Right ventricle myocardium superior (tissue), 1 donor: ENCODE results near the gene FBXO44. TPM values are rescaled to one million over a fixed set of nuclear protein-coding genes. Genes with fewer than 3 reads are reported as not detected.

ENCODE experiments used
- ATAC-seq: fragments of 200-7000 bp; cut with Tn5 transposase; one replicate; pipeline ENCODE4 v1.9.1; 2020; ENCODE audit warnings: mild to moderate bottlenecking; ENCODE audit not compliant: poor library complexity
- DNase-seq: peaks from one replicate; pipeline ENCODE4 v3.0.0-alpha.2; 2020
- intact Hi-C: fragments of 100-400 bp; cut with DNase I; formaldehyde crosslinking; loops from one replicate; pipeline ENCODE4 v1.11.2; 2022
- total RNA-seq: library from RNA; stranded (reverse); fragmentation: NEBNext Ultra II Directional; extraction: Animal tissue kit (Norgen Biotek cat#: 25700); gene quantifications from one replicate; pipeline ENCODE4 v1.2.1, GENCODE V29; 2021
- donor health status: DM: no; HTN: yes; CAD: no; lungs with severe emphysema.

Gene FBXO44
- total RNA-seq, 1 donor from 2014 or later: 15.6 TPM

- intact Hi-C loops: loop anchor here (5.0 kb wide), 1 partner anchor 66 kb away; no protein-coding TSS in a partner anchor
- DNase-seq (no peak), ATAC-seq (no peak)
Measured at GRCh38 chr1:11651017-11651416, 3.7 kb upstream of the FBXO44 start.

GRCh38 chr1:11652203-11652780, 2.4 kb upstream of the FBXO44 start:
- intact Hi-C loops: loop anchor here (5.0 kb wide), 1 partner anchor 65 kb away; no protein-coding TSS in a partner anchor
- ATAC-seq: no peak
- DNase-seq: no peak

GRCh38 chr1:11653101-11653860, 1.4 kb upstream of the FBXO44 start:
- no peak for DNase-seq
- ATAC-seq: no peak
- intact Hi-C loops: loop anchor here (5.0 kb wide), 1 partner anchor 64 kb away; no protein-coding TSS in a partner anchor

DNA sequence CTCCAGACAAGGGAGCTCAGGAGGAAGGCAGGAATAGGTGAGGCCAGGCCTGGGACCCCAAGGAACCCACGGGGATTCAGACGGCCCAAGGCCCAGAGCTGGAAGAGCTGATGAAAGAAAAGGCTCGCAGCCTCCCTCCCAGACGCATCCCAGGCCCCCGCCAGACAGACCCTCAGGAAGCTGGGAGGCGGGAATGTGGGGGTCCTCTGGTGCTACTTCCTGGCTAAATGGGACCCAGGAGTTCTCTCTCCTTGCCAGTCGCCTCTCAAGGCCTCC, 878 bp upstream of the FBXO44 start:
- ATAC-seq (no peak), DNase-seq (peak; percentile 39)
- intact Hi-C loops: loop anchor here (5.0 kb wide), 1 partner anchor 64 kb away; no protein-coding TSS in a partner anchor

- DNase-seq: no peak
- ATAC-seq: peak; percentile 7
- intact Hi-C loops: loop anchor here (5.0 kb wide), 1 partner anchor 62 kb away; no protein-coding TSS in a partner anchor
Measured at GRCh38 chr1:11654939-11655808, 497 bp downstream of the FBXO44 start.

DNA sequence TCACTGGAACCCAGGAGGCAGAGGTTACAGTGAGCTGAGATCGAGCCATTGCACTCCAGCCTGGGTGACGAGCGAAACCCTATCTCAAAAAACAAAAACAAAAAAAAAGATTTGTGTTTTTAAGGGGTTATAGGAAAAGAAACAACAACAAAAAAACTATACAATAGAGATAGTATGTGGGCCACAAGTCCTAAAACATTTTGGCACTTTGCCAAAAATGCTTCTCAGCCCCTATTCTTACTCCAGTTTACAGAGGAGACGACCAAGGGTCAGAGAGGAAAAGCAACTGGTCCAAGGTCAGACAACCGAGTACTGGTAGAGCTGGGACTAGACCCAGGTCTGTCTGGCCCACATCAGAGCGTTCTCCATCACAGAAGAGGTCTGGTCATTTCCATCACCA, 3.0 kb downstream of the FBXO44 start:
- no peak for ATAC-seq
- intact Hi-C loops: no loop called here
- DNase-seq: no peak

DNA sequence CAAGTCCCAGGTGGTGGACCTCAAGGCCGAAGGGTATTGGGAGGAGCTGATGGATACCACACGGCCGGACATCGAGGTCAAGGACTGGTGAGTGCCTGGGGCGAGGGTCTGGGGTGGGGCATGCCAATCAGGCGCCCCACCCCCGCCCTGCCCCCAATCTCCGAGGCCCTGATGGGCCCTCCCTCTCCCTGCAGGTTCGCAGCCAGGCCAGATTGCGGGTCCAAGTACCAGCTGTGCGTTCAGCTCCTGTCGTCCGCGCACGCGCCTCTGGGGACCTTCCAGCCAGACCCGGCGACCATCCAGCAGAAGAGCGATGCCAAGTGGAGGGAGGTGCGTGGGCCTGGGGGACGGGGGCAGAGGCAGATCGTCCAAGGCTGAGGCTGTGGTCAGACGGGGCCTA, 3.9 kb downstream of the FBXO44 start:
- DNase-seq (peak; percentile 27), ATAC-seq (no peak)
- intact Hi-C loops: no loop called here

DNA sequence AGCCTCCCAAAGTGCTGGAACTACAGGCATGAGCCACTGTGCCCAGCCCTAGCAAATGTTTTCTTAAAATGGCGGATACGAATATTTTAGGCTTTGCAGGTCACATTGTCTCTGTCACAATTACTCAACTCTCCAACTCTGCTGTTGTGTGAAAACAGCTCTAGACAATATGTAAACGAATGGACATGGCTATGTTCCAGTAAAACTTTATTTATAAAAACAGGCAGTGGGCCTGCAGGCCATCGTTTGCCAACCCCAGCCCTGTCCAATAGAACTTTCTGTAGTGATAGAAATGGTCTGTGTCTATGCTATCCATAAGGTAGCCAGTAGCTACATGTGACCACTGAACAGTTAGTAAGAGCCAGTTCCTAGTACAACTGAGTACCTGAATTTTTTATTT, 5.1 kb downstream of the FBXO44 start:
- no peak for DNase-seq
- ATAC-seq: no peak
- intact Hi-C loops: no loop called here

GRCh38 chr1:11661103-11661502, 6.4 kb downstream of the FBXO44 start:
- intact Hi-C loops: no loop called here
- DNase-seq (no peak), ATAC-seq (no peak)

DNA sequence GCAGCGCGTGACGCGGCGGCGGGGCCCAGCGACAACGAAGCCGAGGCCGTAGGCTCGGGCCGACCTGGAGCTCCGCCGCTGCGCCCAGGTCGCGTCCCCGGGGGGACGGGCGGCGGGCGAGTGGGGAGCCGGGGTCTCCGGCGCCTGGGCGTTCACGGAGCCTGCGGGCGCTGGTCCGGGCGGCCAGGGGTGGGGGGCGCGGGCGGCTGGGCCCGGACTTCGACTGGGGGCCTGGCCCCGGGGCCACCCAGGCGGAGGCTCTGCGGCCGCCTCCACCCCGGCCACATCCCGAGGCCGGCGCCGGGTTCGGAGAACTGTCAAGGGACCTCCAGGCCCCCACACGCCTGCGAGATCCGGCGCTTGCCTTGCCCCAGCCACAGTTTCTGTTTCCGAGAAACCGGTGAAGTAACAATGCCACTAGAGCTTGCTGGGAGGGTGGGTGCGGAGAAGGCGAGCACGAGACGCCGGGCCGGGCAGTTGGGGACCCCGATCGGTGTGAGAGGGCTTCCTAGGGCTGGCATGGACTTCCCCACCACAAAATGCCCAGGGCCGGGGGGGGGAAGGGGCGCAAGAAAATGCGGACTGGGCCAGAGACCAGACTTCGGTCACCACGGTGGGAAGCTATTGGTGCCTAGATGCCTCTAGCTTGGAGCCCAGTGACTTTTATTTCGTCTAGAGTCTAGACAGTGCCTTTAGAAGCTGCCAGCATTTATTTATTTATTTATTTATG, 9.8 kb downstream of the FBXO44 start:
- intact Hi-C loops: no loop called here
- DNase-seq (peak; percentile 67), ATAC-seq (peak; percentile 44)

DNA sequence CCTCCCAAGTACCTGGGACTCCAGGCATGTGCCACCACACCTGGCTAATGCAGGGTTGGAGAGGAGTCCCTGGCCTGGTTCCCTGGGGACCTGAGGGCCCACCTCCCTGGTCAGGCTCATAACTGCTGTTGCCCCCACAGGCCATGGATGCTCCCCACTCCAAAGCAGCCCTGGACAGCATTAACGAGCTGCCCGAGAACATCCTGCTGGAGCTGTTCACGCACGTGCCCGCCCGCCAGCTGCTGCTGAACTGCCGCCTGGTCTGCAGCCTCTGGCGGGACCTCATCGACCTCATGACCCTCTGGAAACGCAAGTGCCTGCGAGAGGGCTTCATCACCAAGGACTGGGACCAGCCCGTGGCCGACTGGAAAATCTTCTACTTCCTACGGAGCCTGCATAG, 13.8 kb downstream of the FBXO44 start:
- ATAC-seq (no peak), DNase-seq (no peak)
- intact Hi-C loops: no loop called here

- intact Hi-C loops: no loop called here
- ATAC-seq (no peak), DNase-seq (no peak)
Measured at GRCh38 chr1:11670747-11671146, 16.1 kb downstream of the FBXO44 start.

DNA sequence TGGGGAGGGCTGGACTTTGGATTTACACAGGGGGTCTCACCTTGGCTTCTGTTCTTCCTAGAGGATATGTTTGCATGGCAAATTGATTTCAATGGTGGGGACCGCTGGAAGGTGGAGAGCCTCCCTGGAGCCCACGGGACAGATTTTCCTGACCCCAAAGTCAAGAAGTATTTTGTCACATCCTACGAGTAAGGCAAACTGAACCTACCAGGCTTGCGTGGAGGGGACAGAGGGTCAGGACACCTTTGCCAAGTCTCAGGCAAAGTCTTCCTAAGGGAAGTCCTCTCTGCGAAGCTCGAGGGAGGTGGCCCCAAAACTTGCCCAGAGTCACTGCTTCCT, 16.5 kb downstream of the FBXO44 start:
- intact Hi-C loops: no loop called here
- DNase-seq (no peak), ATAC-seq (no peak)

DNA sequence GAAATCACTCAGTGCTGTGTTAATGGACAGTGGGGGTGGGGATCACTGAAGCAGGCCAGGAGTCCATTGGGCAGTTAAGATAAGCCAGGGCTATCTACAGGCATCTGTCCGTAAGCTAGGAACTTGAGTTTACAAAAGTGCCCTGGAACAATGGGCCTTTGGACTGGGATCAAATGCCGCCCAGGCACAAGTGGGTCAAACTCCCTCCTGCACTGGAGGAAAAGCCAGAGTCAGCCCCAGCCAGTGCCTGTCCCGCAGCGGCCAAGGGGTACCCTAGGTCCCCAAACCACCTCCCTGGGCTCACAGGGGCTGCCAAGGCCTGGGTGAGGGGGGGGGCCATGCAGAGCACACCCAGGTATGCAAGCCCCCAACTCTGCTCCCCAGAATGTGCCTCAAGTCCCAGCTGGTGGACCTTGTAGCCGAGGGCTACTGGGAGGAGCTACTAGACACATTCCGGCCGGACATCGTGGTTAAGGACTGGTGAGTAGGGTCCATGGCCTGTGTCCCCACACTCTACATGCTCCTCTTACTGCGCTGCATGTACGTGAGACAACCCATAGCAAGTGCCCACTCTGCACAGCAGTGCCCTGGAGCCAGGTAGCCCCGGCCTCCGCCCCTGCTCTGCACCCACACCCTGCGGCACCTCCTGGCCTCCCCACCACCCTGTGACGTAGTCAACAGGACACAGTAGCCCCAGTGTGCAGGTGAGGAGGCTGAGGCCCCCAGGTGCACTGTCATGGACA, 17.0 kb downstream of the FBXO44 start:
- intact Hi-C loops: no loop called here
- ATAC-seq: no peak
- DNase-seq: peak; percentile 30

- peak; percentile 11 for ATAC-seq
- peak; percentile 25 for DNase-seq
- intact Hi-C loops: no loop called here
Measured at GRCh38 chr1:11673089-11673769, 18.6 kb downstream of the FBXO44 start.

- intact Hi-C loops: no loop called here
- ATAC-seq: no peak
- DNase-seq: no peak
Measured at GRCh38 chr1:11674488-11674887, 19.8 kb downstream of the FBXO44 start.

DNA sequence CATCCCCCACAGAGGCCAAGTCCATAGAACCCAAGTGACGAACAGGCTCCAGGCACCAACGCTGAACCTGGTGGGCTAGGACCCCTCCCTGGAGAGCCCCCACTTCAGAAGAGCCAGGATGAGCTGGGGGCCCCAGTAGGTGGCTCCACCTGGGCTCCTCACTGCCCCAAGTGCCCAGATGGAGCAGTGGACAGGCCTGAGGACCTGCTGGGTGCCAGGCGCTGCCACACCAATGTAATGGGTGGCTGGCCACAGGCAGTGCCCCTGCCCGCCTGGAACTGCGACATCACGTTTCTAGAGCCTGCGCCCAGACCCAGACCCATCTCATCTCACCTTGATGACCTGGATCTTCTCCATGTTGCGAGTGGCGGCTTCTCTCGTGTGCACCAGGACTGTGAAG, 20.6 kb downstream of the FBXO44 start:
- no peak for DNase-seq
- intact Hi-C loops: no loop called here
- ATAC-seq: no peak
